Measurements from ENCODE around the gene ABHD2. TPM values are rescaled to one million over a fixed set of nuclear protein-coding genes. Genes with fewer than 3 reads are reported as not detected.

The ABHD2 gene
- polyA plus RNA-seq, 1 experiment, result 51.5 TPM

- TF ChIP-seq CTCF (IDR thresholded peaks at IDR 0.05; ENCODE audit: low read depth, low read length), result no peak
- ChIA-PET POLR2A (interaction anchor here (0.6 to 0.7 kb wide), 2 partner anchors 50 to 62 kb away, joined by 3 to 4 read pairs; no protein-coding TSS in a partner anchor), CTCF (interaction anchor here (0.8 to 4.6 kb wide), 6 partner anchors 13 to 107 kb away, joined by 3 to 35 read pairs (median 4); no protein-coding TSS in a partner anchor)
- Histone ChIP-seq H3K27ac (ENCODE audit: low read depth, low read length) (no peak overlapping the region), H3K9me3 (ENCODE audit: control insufficient read depth, insufficient read depth, low read length) (no peaks in the 10 kb centered on the region), H3K4me3 (ENCODE audit: low read depth, low read length) (no peak overlapping the region), H3K27me3 (ENCODE audit: control insufficient read depth, insufficient read depth, low read length) (no peaks in the 10 kb centered on the region)
- DNase-seq (ENCODE audit: low read depth, low spot score), result no peak
These were observed 76.5 kb downstream of the ABHD2 start for GRCh38 chr15:89164712-89165211.

DNA sequence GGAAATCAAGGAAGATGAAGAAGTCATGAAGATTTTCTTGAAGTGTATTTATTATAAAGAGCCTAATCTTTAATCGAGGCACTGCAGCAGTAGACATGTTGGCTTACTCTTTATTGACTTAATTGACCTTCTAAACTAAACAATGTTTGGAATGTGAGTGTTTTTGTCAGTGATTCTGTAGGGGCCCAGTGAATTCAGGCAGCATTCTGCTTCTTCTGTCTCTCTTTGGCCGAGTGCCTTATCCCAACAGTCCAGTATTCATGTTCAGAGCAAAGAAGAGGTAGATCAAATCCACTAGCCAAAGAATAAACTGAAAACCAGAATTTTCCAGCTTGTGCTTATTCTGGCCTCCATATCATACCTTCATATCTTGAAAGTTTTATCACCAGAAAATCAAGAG is 77.4 kb downstream of the ABHD2 start:
- POLR2A ChIA-PET, result interaction anchor here (0.7 kb wide), 1 partner anchor 51 kb away, joined by 4 read pairs; no protein-coding TSS in a partner anchor
- Histone ChIP-seq H3K9me3 (ENCODE audit: control insufficient read depth, insufficient read depth, low read length) (no peaks in the 10 kb centered on the region), H3K27me3 (ENCODE audit: control insufficient read depth, insufficient read depth, low read length) (no peaks in the 10 kb centered on the region), H3K27ac (ENCODE audit: low read depth, low read length) (no peak overlapping the region), H3K4me3 (ENCODE audit: low read depth, low read length) (no peak overlapping the region)
- DNase-seq (ENCODE audit: low read depth, low spot score), result no peak
- CTCF ChIA-PET, result interaction anchor here (1.0 to 4.6 kb wide), 6 partner anchors 12 to 108 kb away, joined by 3 to 46 read pairs (median 6); no protein-coding TSS in a partner anchor
- no peak for TF ChIP-seq CTCF (IDR thresholded peaks at IDR 0.05; ENCODE audit: low read depth, low read length)

GRCh38 chr15:89167267-89168176 is 79.3 kb downstream of the ABHD2 start:
- Histone ChIP-seq H3K27me3 (ENCODE audit: control insufficient read depth, insufficient read depth, low read length) (no peaks in the 10 kb centered on the region), H3K27ac (ENCODE audit: low read depth, low read length) (peak overlapping the region; percentile 58), H3K9me3 (ENCODE audit: control insufficient read depth, insufficient read depth, low read length) (no peaks in the 10 kb centered on the region), H3K4me3 (ENCODE audit: low read depth, low read length) (no peak overlapping the region)
- no peak for TF ChIP-seq CTCF (IDR thresholded peaks at IDR 0.05; ENCODE audit: low read depth, low read length)
- POLR2A ChIA-PET, result interaction anchor here (0.7 kb wide), 1 partner anchor 79 kb away, joined by 3 read pairs; the partner anchor contains the start of gene ABHD2
- no peak for DNase-seq (ENCODE audit: low read depth, low spot score)
- CTCF ChIA-PET, result interaction anchor here (0.5 to 4.6 kb wide), 8 partner anchors 10 to 110 kb away, joined by 3 to 46 read pairs (median 6); no protein-coding TSS in a partner anchor

- POLR2A ChIA-PET, result interaction anchor here (0.7 kb wide), 1 partner anchor 80 kb away, joined by 3 read pairs; the partner anchor contains the start of gene ABHD2
- CTCF ChIA-PET, result interaction anchor here (0.6 to 4.6 kb wide), 7 partner anchors 10 to 111 kb away, joined by 3 to 46 read pairs (median 4); no protein-coding TSS in a partner anchor
These were observed 80.1 kb downstream of the ABHD2 start for GRCh38 chr15:89168316-89168833.

More at GRCh38 chr15:89168316-89168833, 80.1 kb downstream of the ABHD2 start:
- Histone ChIP-seq H3K27ac (ENCODE audit: low read depth, low read length) (peak overlapping the region; percentile 58), H3K4me3 (ENCODE audit: low read depth, low read length) (no peak overlapping the region), H3K9me3 (ENCODE audit: control insufficient read depth, insufficient read depth, low read length) (no peaks in the 10 kb centered on the region), H3K27me3 (ENCODE audit: control insufficient read depth, insufficient read depth, low read length) (no peaks in the 10 kb centered on the region)
- no peak for TF ChIP-seq CTCF (IDR thresholded peaks at IDR 0.05; ENCODE audit: low read depth, low read length)
- DNase-seq (ENCODE audit: low read depth, low spot score), result no peak
